HEK293T (cell line): ENCODE measurements around the gene ADGRB2.

Experiments used
- CTCF ChIA-PET: fragments of 350-600 bp; formaldehyde crosslinking; extraction: SDS; loops from one replicate; lab custom pipeline; 2021; ENCODE audit warnings: antibody characterized with exemption, inconsistent platforms; lab: Yijun Ruan, JAX
- POLR2A ChIA-PET: fragments of 350-600 bp; formaldehyde crosslinking; extraction: SDS; loops from one replicate; lab custom pipeline; 2020; ENCODE audit warnings: antibody characterized with exemption, inconsistent platforms; lab: Yijun Ruan, JAX
- DNase-seq: peaks from one replicate; pipeline ENCODE4 v3.0.0; 2012; ENCODE audit warnings: mixed read lengths; ENCODE audit errors: extremely low spot score
- ARNT ChIP-seq: fragments of 450-650 bp; IDR thresholded peaks from 2 replicates; pipeline ENCODE4 v1.6.1; 2017; ENCODE audit warnings: mild to moderate bottlenecking
- BHLHE40 ChIP-seq: fragments of 450-650 bp; IDR thresholded peaks from 2 replicates; pipeline ENCODE4 v1.6.1; 2016; ENCODE audit warnings: mild to moderate bottlenecking, moderate library complexity, borderline replicate concordance
- CTBP1 ChIP-seq: fragments of 450-650 bp; IDR thresholded peaks from 2 replicates; pipeline ENCODE4 v1.6.1; 2016; ENCODE audit warnings: borderline replicate concordance
- ELF4 ChIP-seq: fragments of 450-650 bp; IDR thresholded peaks from 2 replicates; pipeline ENCODE4 v1.6.1; 2017; ENCODE audit warnings: antibody characterized with exemption
- FOXA1 ChIP-seq: fragments of 450-650 bp; IDR thresholded peaks from 2 replicates; pipeline ENCODE4 v1.6.1; 2016; ENCODE audit warnings: mild to moderate bottlenecking
- FOXK2 ChIP-seq: fragments of 450-650 bp; IDR thresholded peaks from 2 replicates; pipeline ENCODE4 v1.6.1; 2016; ENCODE audit warnings: mild to moderate bottlenecking
- FOXM1 ChIP-seq: fragments of 450-650 bp; IDR thresholded peaks from 2 replicates; pipeline ENCODE4 v1.6.1; 2017; ENCODE audit warnings: mild to moderate bottlenecking, borderline replicate concordance
- HDGF ChIP-seq: fragments of 450-650 bp; IDR thresholded peaks from 2 replicates; pipeline ENCODE4 v1.6.1; 2017; ENCODE audit warnings: antibody characterized with exemption, borderline replicate concordance
- L3MBTL2 ChIP-seq: fragments of 450-650 bp; conservative IDR thresholded peaks from 2 replicates; pipeline ENCODE4 v1.6.1; 2016; ENCODE audit warnings: mild to moderate bottlenecking
- LEF1 ChIP-seq: fragments of 450-650 bp; IDR thresholded peaks from 2 replicates; pipeline ENCODE4 v1.6.1; 2017; ENCODE audit warnings: mild to moderate bottlenecking, borderline replicate concordance
- NFRKB ChIP-seq: fragments of 450-650 bp; IDR thresholded peaks from 2 replicates; pipeline ENCODE4 v1.6.1; 2016; ENCODE audit warnings: mild to moderate bottlenecking, moderate library complexity
- PKNOX1 ChIP-seq: fragments of 450-650 bp; IDR thresholded peaks from 2 replicates; pipeline ENCODE4 v1.6.1; 2016
- SP1 ChIP-seq: fragments of 450-650 bp; IDR thresholded peaks from 2 replicates; pipeline ENCODE4 v1.6.1; 2017
- SUZ12 ChIP-seq: fragments of 450-650 bp; IDR thresholded peaks from 2 replicates; pipeline ENCODE4 v1.6.1; 2016; ENCODE audit warnings: mild to moderate bottlenecking
- TARDBP ChIP-seq: fragments of 450-650 bp; IDR thresholded peaks from 2 replicates; pipeline ENCODE4 v1.6.1; 2016
- ZNF384 ChIP-seq: fragments of 450-650 bp; IDR thresholded peaks from 2 replicates; pipeline ENCODE4 v1.6.1; 2016

Gene ADGRB2

GRCh38 chr1:31759298-31760023 is 4.7 kb downstream of the ADGRB2 start:
- DNase-seq, result no peak
- CTCF ChIA-PET, result interaction anchor here (1.2 to 3.5 kb wide), 4 partner anchors 14 to 45 kb away, joined by 4 to 14 read pairs (median 8); no protein-coding TSS in a partner anchor
- TF ChIP-seq HDGF, result no peak
- TF ChIP-seq FOXM1, result no peak
- TF ChIP-seq ARNT, result no peak
- no peak for TF ChIP-seq SUZ12
- no peak for TF ChIP-seq SP1
- TF ChIP-seq PKNOX1, result no peak
- no peak for TF ChIP-seq LEF1
- TF ChIP-seq CTBP1, result no peak
- no peak for TF ChIP-seq FOXK2
- no peak for TF ChIP-seq FOXA1
- TF ChIP-seq ZNF384, result no peak
- no peak for TF ChIP-seq NFRKB
- no peak for TF ChIP-seq ELF4
- TF ChIP-seq TARDBP, result no peak
- no peak for TF ChIP-seq BHLHE40
- TF ChIP-seq L3MBTL2, result no peak
- POLR2A ChIA-PET, result interaction anchor here (0.9 kb wide), 1 partner anchor 54 kb away, joined by 4 read pairs; no protein-coding TSS in a partner anchor

GRCh38 chr1:31758823-31759222 is 5.3 kb downstream of the ADGRB2 start:
- TF ChIP-seq FOXA1 (no peak), HDGF (no peak), CTBP1 (no peak), L3MBTL2 (no peak), TARDBP (no peak), ZNF384 (no peak), NFRKB (no peak), ELF4 (no peak), LEF1 (no peak), BHLHE40 (no peak)
- no peak for DNase-seq
- POLR2A ChIA-PET, result interaction anchor here (0.8 to 0.9 kb wide), 2 partner anchors 30 to 54 kb away, joined by 3 to 4 read pairs; no protein-coding TSS in a partner anchor
- CTCF ChIA-PET, result interaction anchor here (2.2 kb wide), 1 partner anchor 13 kb away, joined by 14 read pairs; no protein-coding TSS in a partner anchor

GRCh38 chr1:31757989-31758388 is 6.2 kb downstream of the ADGRB2 start:
- TF ChIP-seq NFRKB (no peak), PKNOX1 (no peak), FOXA1 (no peak), BHLHE40 (no peak)
- POLR2A ChIA-PET, result interaction anchor here (0.6 to 0.8 kb wide), 2 partner anchors 31 to 86 kb away, joined by 3 read pairs; no protein-coding TSS in a partner anchor
- CTCF ChIA-PET, result interaction anchor here (1.1 to 2.2 kb wide), 2 partner anchors 12 to 46 kb away, joined by 3 to 14 read pairs; no protein-coding TSS in a partner anchor
- DNase-seq, result no peak

- TF ChIP-seq CTBP1 (no peak), BHLHE40 (no peak), TARDBP (no peak), PKNOX1 (no peak), NFRKB (no peak), SUZ12 (no peak), ELF4 (no peak), ARNT (no peak), FOXK2 (no peak)
- POLR2A ChIA-PET, result no interaction called here
- no peak for DNase-seq
Observed at GRCh38 chr1:31757204-31757679, 6.9 kb downstream of the ADGRB2 start.

GRCh38 chr1:31756578-31756977 is 7.6 kb downstream of the ADGRB2 start:
- TF ChIP-seq FOXK2, result no peak
- no peak for TF ChIP-seq SP1
- TF ChIP-seq FOXA1, result no peak
- TF ChIP-seq NFRKB, result no peak
- no peak for TF ChIP-seq ARNT
- TF ChIP-seq ELF4, result no peak
- TF ChIP-seq L3MBTL2, result no peak
- TF ChIP-seq HDGF, result no peak
- no peak for TF ChIP-seq BHLHE40
- no peak for TF ChIP-seq CTBP1
- TF ChIP-seq SUZ12, result no peak
- no peak for TF ChIP-seq LEF1
- no peak for TF ChIP-seq PKNOX1
- ChIA-PET POLR2A (no interaction called here), CTCF (no interaction called here)

More at GRCh38 chr1:31757204-31757679, 6.9 kb downstream of the ADGRB2 start:
- CTCF ChIA-PET, result interaction anchor here (0.6 to 2.2 kb wide), 2 partner anchors 11 to 86 kb away, joined by 4 to 14 read pairs; no protein-coding TSS in a partner anchor

More at GRCh38 chr1:31756578-31756977, 7.6 kb downstream of the ADGRB2 start:
- no peak for DNase-seq
